ENCODE measurements around the gene KDM5C. TPM values are rescaled to one million over a fixed set of nuclear protein-coding genes. Genes with fewer than 3 reads are reported as not detected.

Gene KDM5C
- total and polyA plus RNA-seq, 8 donors: 11.8 to 390 (median 83.7) TPM

DNA sequence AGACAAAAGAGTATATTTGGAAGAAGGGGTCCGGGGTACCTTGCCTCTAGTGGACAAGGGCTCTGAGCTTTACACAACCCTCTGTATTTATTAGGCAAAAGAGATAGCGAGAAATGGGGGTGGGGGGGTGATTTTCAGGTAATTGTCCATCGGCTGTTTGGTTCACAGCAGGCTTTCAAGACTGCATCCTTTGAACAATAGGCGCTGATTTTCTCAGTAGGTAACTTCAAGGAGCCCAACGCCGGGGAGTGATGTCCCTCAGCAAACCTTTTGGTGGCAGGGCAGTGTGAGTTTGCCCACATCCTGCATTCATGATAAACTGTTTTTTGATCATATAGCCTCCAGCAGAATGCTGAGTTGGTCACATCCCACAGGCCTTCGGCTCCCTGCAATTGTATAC lies 61.6 kb downstream of the KDM5C start:
- H3K27me3 ChIP-seq: peaks cover 0 to 4% (median 0%) of the 10 kb centered on the region in 3 donors
- TF ChIP-seq, protein P1, sequence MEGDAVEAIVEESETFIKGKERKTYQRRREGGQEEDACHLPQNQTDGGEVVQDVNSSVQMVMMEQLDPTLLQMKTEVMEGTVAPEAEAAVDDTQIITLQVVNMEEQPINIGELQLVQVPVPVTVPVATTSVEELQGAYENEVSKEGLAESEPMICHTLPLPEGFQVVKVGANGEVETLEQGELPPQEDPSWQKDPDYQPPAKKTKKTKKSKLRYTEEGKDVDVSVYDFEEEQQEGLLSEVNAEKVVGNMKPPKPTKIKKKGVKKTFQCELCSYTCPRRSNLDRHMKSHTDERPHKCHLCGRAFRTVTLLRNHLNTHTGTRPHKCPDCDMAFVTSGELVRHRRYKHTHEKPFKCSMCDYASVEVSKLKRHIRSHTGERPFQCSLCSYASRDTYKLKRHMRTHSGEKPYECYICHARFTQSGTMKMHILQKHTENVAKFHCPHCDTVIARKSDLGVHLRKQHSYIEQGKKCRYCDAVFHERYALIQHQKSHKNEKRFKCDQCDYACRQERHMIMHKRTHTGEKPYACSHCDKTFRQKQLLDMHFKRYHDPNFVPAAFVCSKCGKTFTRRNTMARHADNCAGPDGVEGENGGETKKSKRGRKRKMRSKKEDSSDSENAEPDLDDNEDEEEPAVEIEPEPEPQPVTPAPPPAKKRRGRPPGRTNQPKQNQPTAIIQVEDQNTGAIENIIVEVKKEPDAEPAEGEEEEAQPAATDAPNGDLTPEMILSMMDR (IDR thresholded peaks at IDR 0.05): no peak
- TF ChIP-seq POLR2AphosphoS5 (IDR thresholded peaks at IDR 0.05) (no peak), POLR2A (IDR thresholded peaks at IDR 0.05) (no peak), EP300 (IDR thresholded peaks at IDR 0.05) (no peak)
- no peak overlapping the region for H3K4me3 ChIP-seq
- no peaks in the 10 kb centered on the region for H3K9me3 ChIP-seq
- DNase-seq: no peak
- WGBS, 5 donors: 57 to 91% (median 89%) methylated on average over 7 of the region's 7 CpGs
- no peak overlapping the region for H3K27ac ChIP-seq
- intact Hi-C loops (cut with DNase I; ENCODE audit: low total_unique reads): no loop called here
- no peaks in the 10 kb centered on the region for H3K4me1 ChIP-seq
- no peaks in the 10 kb centered on the region for H3K36me3 ChIP-seq

DNA sequence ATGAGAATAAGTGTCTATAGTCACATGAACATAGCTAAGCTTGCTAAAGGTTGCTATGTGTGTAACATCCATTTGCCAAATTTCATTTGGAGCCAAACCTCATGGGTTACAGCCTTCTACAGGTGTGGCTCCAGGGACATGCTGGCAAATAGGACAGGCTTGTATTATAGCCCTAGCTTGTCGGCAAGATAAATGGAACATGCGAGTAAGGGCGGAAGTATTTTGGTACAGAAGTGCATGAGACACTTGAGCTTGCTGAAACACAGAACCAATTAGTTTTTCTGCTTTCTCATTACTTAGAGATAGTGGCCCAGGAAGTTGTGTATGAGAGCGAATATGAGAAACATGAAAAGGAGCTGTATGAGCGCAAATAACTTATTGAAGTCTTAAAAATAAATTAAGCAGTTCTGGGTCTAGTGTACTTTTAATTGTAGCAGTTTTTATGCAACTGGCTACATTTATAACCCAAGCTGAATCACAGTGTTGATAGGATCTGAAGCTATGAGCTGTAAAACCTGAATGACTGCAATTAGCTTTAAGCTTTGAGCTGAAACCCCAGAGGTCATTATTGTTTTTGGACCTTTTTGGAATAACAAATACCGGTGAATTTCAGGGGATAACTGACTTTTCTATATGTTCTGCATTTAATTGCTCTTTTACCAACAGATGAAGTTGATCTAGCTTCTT lies 64.6 kb downstream of the KDM5C start:
- no peak for TF ChIP-seq POLR2AphosphoS5 (IDR thresholded peaks at IDR 0.05)
- TF ChIP-seq POLR2A (IDR thresholded peaks at IDR 0.05): no peak
- TF ChIP-seq, protein P1 (IDR thresholded peaks at IDR 0.05): no peak
- TF ChIP-seq EP300 (IDR thresholded peaks at IDR 0.05): no peak
- Histone ChIP-seq H3K27me3 (peaks cover 0 to 4% (median 0%) of the 10 kb centered on the region in 3 donors), H3K4me1 (no peaks in the 10 kb centered on the region), H3K4me3 (no peak overlapping the region), H3K27ac (no peak overlapping the region), H3K9me3 (peaks cover 0 to 5% (median 0%) of the 10 kb centered on the region in 4 donors), H3K36me3 (no peaks in the 10 kb centered on the region)
- WGBS, 5 donors: 36 to 72% (median 63%) methylated on average over 5 to 6 of the region's 6 CpGs
- intact Hi-C loops (cut with DNase I; ENCODE audit: low total_unique reads): no loop called here
- peak in 1 of 2 donors; percentile 8 for DNase-seq

DNA sequence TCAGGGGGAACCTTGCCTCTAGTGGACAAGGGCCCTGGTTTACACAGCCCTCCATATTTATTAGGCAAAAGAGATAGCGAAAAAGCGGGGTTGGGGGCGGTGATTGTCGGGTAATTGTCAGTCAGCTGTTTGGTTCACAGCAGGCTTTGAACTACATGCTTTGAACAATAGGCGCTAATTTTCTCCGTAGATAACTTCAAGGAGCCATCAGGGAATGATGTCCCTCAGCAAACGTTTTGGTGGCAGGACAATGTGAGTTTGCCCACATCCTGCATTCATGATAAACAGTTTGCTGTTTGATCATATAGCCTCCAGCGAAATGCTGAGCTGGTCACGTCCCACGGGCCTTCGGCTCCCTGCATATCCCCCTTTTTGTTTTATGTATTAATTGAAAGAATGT lies 65.8 kb downstream of the KDM5C start:
- H3K4me3 ChIP-seq: no peak overlapping the region
- 76 to 85% (median 81%) methylated on average over 11 of the region's 11 CpGs for WGBS, 5 donors
- no peak overlapping the region for H3K27ac ChIP-seq
- intact Hi-C loops (cut with DNase I; ENCODE audit: low total_unique reads): no loop called here
- H3K36me3 ChIP-seq: no peaks in the 10 kb centered on the region
- DNase-seq: no peak
- no peaks in the 10 kb centered on the region for H3K4me1 ChIP-seq
- peaks cover 0 to 4% (median 0%) of the 10 kb centered on the region in 3 donors for H3K27me3 ChIP-seq
- TF ChIP-seq POLR2A (IDR thresholded peaks at IDR 0.05) (no peak), EP300 (IDR thresholded peaks at IDR 0.05) (no peak), POLR2AphosphoS5 (IDR thresholded peaks at IDR 0.05) (no peak)
- TF ChIP-seq, protein P1 (IDR thresholded peaks at IDR 0.05): no peak
- peaks cover 0 to 7% (median 0%) of the 10 kb centered on the region in 4 donors for H3K9me3 ChIP-seq

DNA sequence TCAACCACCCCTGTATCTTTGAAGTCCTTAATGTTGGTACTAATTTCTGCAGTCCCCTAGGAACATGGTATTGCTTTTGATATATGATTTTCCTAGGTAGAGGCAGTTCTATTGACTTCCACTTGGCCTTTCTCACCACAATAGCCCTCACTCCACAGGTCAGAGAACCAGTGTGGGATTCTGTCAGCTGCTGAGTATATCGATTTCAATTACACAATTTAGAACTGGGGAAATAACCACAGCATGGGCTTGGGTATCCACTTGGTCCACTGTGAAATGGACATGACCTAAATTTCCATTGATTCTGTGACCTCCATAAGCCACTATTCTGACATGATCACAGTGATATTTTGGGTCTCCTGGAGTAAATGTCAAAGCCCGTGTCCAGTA lies 68.8 kb downstream of the KDM5C start:
- intact Hi-C loops (cut with DNase I; ENCODE audit: low total_unique reads): no loop called here

More for the DNA sequence above, 68.8 kb downstream of the KDM5C start:
- Histone ChIP-seq H3K4me3 (no peak overlapping the region), H3K27ac (no peak overlapping the region), H3K36me3 (no peaks in the 10 kb centered on the region), H3K4me1 (no peaks in the 10 kb centered on the region), H3K9me3 (peaks cover 0 to 7% (median 0%) of the 10 kb centered on the region in 4 donors), H3K27me3 (peaks cover 0 to 4% (median 0%) of the 10 kb centered on the region in 3 donors)
- 92 to 98% (median 96%) methylated on average over 2 of the region's 2 CpGs for WGBS, 5 donors
- DNase-seq: no peak
- TF ChIP-seq POLR2A (IDR thresholded peaks at IDR 0.05) (no peak), EP300 (IDR thresholded peaks at IDR 0.05) (no peak), POLR2AphosphoS5 (IDR thresholded peaks at IDR 0.05) (no peak)
- TF ChIP-seq, protein P1 (IDR thresholded peaks at IDR 0.05): no peak
